GM23338 (cell line): ENCODE data around the gene GRAMD1B. TPM values are rescaled to one million over a fixed set of nuclear protein-coding genes. Genes with fewer than 3 reads are reported as not detected.

Experiments used
- ATAC-seq: fragments of 200-7000 bp; cut with Tn5 transposase; 3 replicates; pipeline ENCODE4 v1.9.1; 2020
- DNase-seq: peaks from one replicate; pipeline ENCODE4 v3.0.0-alpha.2; 2015; ENCODE audit warnings: low spot score
- H2AFZ ChIP-seq: fragments of 200-600 bp; sonication (generic); 2 replicates; pipeline ENCODE4 v1.8.0; 2016; ENCODE audit warnings: antibody characterized with exemption, mild to moderate bottlenecking, moderate library complexity
- H3F3A ChIP-seq: fragments of 200-600 bp; sonication (generic); replicated peaks from 2 replicates; pipeline ENCODE4 v1.8.0; 2017; ENCODE audit warnings: antibody characterized with exemption, mixed run types, low read depth
- H3K27ac ChIP-seq: fragments of 200-600 bp; sonication (generic); 2 replicates; pipeline ENCODE4 v1.6.1; 2016; ENCODE audit warnings: low read depth
- H3K27me3 ChIP-seq: fragments of 200-600 bp; sonication (generic); 2 replicates; pipeline ENCODE4 v1.8.0; 2016; ENCODE audit warnings: mild to moderate bottlenecking, mixed run types, moderate library complexity; ENCODE audit not compliant: insufficient read depth
- H3K36me3 ChIP-seq: fragments of 200-600 bp; sonication (generic); 2 replicates; pipeline ENCODE4 v1.8.0; 2016; ENCODE audit warnings: mild to moderate bottlenecking; ENCODE audit not compliant: insufficient read depth
- H3K4me1 ChIP-seq: fragments of 200-600 bp; sonication (generic); 2 replicates; pipeline ENCODE4 v1.8.0; 2016; ENCODE audit warnings: mild to moderate bottlenecking, moderate library complexity; ENCODE audit not compliant: insufficient read depth
- H3K4me2 ChIP-seq: fragments of 200-600 bp; sonication (generic); 2 replicates; pipeline ENCODE4 v1.7.1; 2017; ENCODE audit warnings: mixed run types
- H3K4me3 ChIP-seq: fragments of 200-600 bp; sonication (generic); 2 replicates; pipeline ENCODE4 v1.6.1; 2016; ENCODE audit warnings: mixed run types
- H3K79me2 ChIP-seq: fragments of 200-600 bp; sonication (generic); replicated peaks from 2 replicates; pipeline ENCODE4 v1.8.0; 2017; ENCODE audit warnings: mild to moderate bottlenecking; ENCODE audit not compliant: insufficient read depth
- H3K9me2 ChIP-seq: fragments of 200-600 bp; sonication (generic); 2 replicates; pipeline ENCODE4 v1.8.0; 2017; ENCODE audit not compliant: insufficient read depth
- H4K20me1 ChIP-seq: fragments of 200-600 bp; sonication (generic); replicated peaks from 2 replicates; pipeline ENCODE4 v1.8.0; 2017; ENCODE audit warnings: mild to moderate bottlenecking; ENCODE audit not compliant: insufficient read depth
- H3K27ac Mint-ChIP-seq: 2 replicates; pipeline ENCODE4 v1.8.0; 2020; ENCODE audit warnings: inconsistent platforms, mild to moderate bottlenecking, moderate library complexity, mixed read lengths
- H3K27me3 Mint-ChIP-seq: 3 replicates; pipeline ENCODE4 v1.8.0; 2022; ENCODE audit warnings: low read depth, mild to moderate bottlenecking, moderate library complexity, mixed read lengths, inconsistent platforms; ENCODE audit not compliant: insufficient read depth, poor library complexity
- H3K36me3 Mint-ChIP-seq: 3 replicates; pipeline ENCODE4 v1.8.0; 2021; ENCODE audit warnings: low read depth, mild to moderate bottlenecking, inconsistent platforms, moderate library complexity, mixed read lengths
- H3K4me1 Mint-ChIP-seq: 3 replicates; pipeline ENCODE4 v1.8.0; 2020; ENCODE audit warnings: mild to moderate bottlenecking, inconsistent platforms, mixed read lengths
- H3K4me3 Mint-ChIP-seq: 3 replicates; pipeline ENCODE4 v1.8.0; 2021; ENCODE audit warnings: moderate library complexity, mild to moderate bottlenecking, inconsistent platforms, mixed read lengths
- H3K9me3 Mint-ChIP-seq: 3 replicates; pipeline ENCODE4 v1.8.0; 2020; ENCODE audit warnings: moderate library complexity, mild to moderate bottlenecking, inconsistent platforms, mixed read lengths
- CREB1 ChIP-seq: fragments of 250-450 bp; sonication (Bioruptor Pico); IDR thresholded peaks from 2 replicates; pipeline ENCODE4 v1.5.0; 2020; ENCODE audit warnings: low read depth, mild to moderate bottlenecking, moderate library complexity
- CTCF ChIP-seq, 2 experiments: fragments of 200-600 bp in 1 of 2; sonication (generic) in 1 of 2; conservative IDR thresholded peaks; 2 replicates each; pipeline versions ENCODE4 v1.5.1 to v1.6.1; 2016 to 2017; ENCODE audit warnings: antibody characterized with exemption in 2 of 2, low read depth in 2 of 2, mild to moderate bottlenecking in 2 of 2, moderate library complexity in 1 of 2
- ETS1 ChIP-seq: IDR thresholded peaks from 2 replicates; pipeline ENCODE4 v1.6.1; 2016; ENCODE audit warnings: antibody characterized with exemption
- EZH2phosphoT487 ChIP-seq: fragments of 200-600 bp; sonication (generic); IDR thresholded peaks from one replicate; pipeline ENCODE4 v1.8.1; 2018; ENCODE audit warnings: antibody characterized with exemption; ENCODE audit not compliant: unreplicated experiment
- JUNB ChIP-seq: IDR thresholded peaks from one replicate; pipeline ENCODE4 v1.6.1; 2016; ENCODE audit warnings: antibody characterized with exemption; ENCODE audit not compliant: unreplicated experiment
- NANOG ChIP-seq: IDR thresholded peaks from 2 replicates; pipeline ENCODE4 v1.6.1; 2016; ENCODE audit warnings: antibody characterized with exemption, borderline replicate concordance
- POLR2AphosphoS5 ChIP-seq: IDR thresholded peaks from 2 replicates; pipeline ENCODE4 v1.6.1; 2016; ENCODE audit warnings: antibody characterized with exemption, low read depth
- STAT1 ChIP-seq: IDR thresholded peaks from one replicate; pipeline ENCODE4 v1.6.1; 2016; ENCODE audit warnings: antibody characterized with exemption; ENCODE audit not compliant: unreplicated experiment
- ZNF114 ChIP-seq: fragments of 250-450 bp; sonication (Bioruptor Pico); IDR thresholded peaks from 2 replicates; pipeline ENCODE4 v1.5.0; 2020; ENCODE audit warnings: mild to moderate bottlenecking, moderate library complexity
- ZNF331 ChIP-seq: fragments of 250-450 bp; sonication (Bioruptor Pico); IDR thresholded peaks from 2 replicates; pipeline ENCODE4 v1.5.0; 2020; ENCODE audit warnings: low read depth, mild to moderate bottlenecking, moderate library complexity
- polyA plus RNA-seq: library from polyadenylated mRNA; unstranded; fragments of >200 nt; fragmentation: Nextera tagmentation; extraction: Ambion mirVana; gene quantifications from 2 replicates; pipeline ENCODE4 v1.2.1, GENCODE V29; 2016
- total RNA-seq: library from RNA; depleted of rRNA; stranded (reverse); fragments of >200 nt; shearing (Covaris generic); gene quantifications from 2 replicates; pipeline ENCODE4 v1.2.3, GENCODE V29; 2014
- TF ChIP-seq, protein P1 (sequence below): fragments of 250-450 bp; sonication (Bioruptor Pico); IDR thresholded peaks from 2 replicates; pipeline ENCODE4 v1.5.0; 2020; ENCODE audit warnings: mild to moderate bottlenecking, moderate library complexity

Gene GRAMD1B
- total and polyA plus RNA-seq, 2 experiments from 2014 or later: 3.7 to 24.3 TPM

- Histone ChIP-seq H4K20me1 (no peaks in the 10 kb centered on the region), H3K4me1 (peaks cover 5% of the 10 kb centered on the region; the same call in 1 of the 2 replicates), H2AFZ (no peak overlapping the region), H3K36me3 (no peaks in the 10 kb centered on the region), H3K27ac (no peak overlapping the region), H3F3A (no peaks in the 10 kb centered on the region), H3K9me2 (no peaks in the 10 kb centered on the region), H3K27me3 (no peaks in the 10 kb centered on the region), H3K79me2 (no peaks in the 10 kb centered on the region), H3K4me3 (no peak overlapping the region), H3K4me2 (no peak overlapping the region)
- ATAC-seq (peak; percentile 27), DNase-seq (no peak)
- no peak for TF ChIP-seq STAT1
- H3K27me3 Mint-ChIP-seq: peaks cover 15% of the 10 kb centered on the region
- H3K27ac Mint-ChIP-seq: no peak overlapping the region
- H3K4me1 Mint-ChIP-seq: peaks cover 32% of the 10 kb centered on the region
- H3K4me3 Mint-ChIP-seq: no peak overlapping the region
- H3K36me3 Mint-ChIP-seq: no peaks in the 10 kb centered on the region
- no peaks in the 10 kb centered on the region for H3K9me3 Mint-ChIP-seq
Observed at GRCh38 chr11:123405123-123405592, 24.9 kb upstream of the GRAMD1B start.

DNA sequence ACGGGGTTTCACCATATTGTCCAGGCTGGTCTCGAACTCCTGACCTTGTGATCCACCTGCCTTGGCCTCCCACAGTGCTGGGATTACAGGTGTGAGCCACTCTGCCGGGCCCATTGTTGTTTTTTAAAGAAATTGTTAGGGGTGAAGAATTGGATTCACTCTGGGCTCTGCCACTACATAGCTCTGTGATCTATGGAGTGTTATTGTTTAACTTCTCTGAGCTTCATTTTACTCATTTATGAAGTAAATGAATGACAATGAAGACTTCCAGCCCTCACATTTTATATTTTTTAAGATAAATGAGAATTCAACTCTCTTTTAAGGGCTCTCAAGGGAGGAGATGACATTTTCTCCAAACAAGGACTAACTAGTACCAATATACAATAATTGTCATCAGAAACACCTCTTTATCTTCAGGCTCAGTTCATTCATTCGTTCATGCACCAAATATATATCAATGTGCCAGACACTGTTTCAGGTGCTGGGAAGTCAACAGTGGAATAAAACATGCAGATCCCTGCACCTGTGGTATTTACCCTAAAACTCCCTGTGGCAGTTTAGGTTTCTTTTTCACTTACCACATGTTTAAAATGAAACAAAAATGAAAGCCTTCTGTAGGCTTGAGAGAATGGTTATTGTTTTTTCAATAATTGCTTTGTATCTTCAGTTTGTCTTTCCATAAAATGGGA is 23.5 kb upstream of the GRAMD1B start:
- no peaks in the 10 kb centered on the region for H3K9me3 Mint-ChIP-seq
- Histone ChIP-seq H4K20me1 (no peaks in the 10 kb centered on the region), H3K79me2 (no peaks in the 10 kb centered on the region), H3K9me2 (no peaks in the 10 kb centered on the region), H2AFZ (no peak overlapping the region), H3F3A (no peaks in the 10 kb centered on the region), H3K27ac (no peak overlapping the region), H3K27me3 (no peaks in the 10 kb centered on the region), H3K4me1 (peaks cover 5% of the 10 kb centered on the region; the same call in 1 of the 2 replicates), H3K36me3 (no peaks in the 10 kb centered on the region), H3K4me3 (no peak overlapping the region), H3K4me2 (no peak overlapping the region)
- DNase-seq: no peak
- no peak overlapping the region for H3K27ac Mint-ChIP-seq
- H3K4me1 Mint-ChIP-seq: peaks cover 32% of the 10 kb centered on the region
- H3K27me3 Mint-ChIP-seq: peaks cover 11% of the 10 kb centered on the region
- H3K36me3 Mint-ChIP-seq: no peaks in the 10 kb centered on the region
- no peak overlapping the region for H3K4me3 Mint-ChIP-seq
- no peak for ATAC-seq
- TF ChIP-seq JUNB (no peak), EZH2phosphoT487 (no peak), ZNF114 (CRISPR knock-in tag) (no peak), POLR2AphosphoS5 (no peak), ETS1 (no peak), CREB1 (CRISPR knock-in tag) (no peak), ZNF331 (CRISPR knock-in tag) (no peak), NANOG (no peak), STAT1 (no peak), CTCF (conservative IDR thresholded peaks at IDR 0.05; ENCODE audit: low read depth in 2 of 2) (no peak)
- TF ChIP-seq, protein P1, sequence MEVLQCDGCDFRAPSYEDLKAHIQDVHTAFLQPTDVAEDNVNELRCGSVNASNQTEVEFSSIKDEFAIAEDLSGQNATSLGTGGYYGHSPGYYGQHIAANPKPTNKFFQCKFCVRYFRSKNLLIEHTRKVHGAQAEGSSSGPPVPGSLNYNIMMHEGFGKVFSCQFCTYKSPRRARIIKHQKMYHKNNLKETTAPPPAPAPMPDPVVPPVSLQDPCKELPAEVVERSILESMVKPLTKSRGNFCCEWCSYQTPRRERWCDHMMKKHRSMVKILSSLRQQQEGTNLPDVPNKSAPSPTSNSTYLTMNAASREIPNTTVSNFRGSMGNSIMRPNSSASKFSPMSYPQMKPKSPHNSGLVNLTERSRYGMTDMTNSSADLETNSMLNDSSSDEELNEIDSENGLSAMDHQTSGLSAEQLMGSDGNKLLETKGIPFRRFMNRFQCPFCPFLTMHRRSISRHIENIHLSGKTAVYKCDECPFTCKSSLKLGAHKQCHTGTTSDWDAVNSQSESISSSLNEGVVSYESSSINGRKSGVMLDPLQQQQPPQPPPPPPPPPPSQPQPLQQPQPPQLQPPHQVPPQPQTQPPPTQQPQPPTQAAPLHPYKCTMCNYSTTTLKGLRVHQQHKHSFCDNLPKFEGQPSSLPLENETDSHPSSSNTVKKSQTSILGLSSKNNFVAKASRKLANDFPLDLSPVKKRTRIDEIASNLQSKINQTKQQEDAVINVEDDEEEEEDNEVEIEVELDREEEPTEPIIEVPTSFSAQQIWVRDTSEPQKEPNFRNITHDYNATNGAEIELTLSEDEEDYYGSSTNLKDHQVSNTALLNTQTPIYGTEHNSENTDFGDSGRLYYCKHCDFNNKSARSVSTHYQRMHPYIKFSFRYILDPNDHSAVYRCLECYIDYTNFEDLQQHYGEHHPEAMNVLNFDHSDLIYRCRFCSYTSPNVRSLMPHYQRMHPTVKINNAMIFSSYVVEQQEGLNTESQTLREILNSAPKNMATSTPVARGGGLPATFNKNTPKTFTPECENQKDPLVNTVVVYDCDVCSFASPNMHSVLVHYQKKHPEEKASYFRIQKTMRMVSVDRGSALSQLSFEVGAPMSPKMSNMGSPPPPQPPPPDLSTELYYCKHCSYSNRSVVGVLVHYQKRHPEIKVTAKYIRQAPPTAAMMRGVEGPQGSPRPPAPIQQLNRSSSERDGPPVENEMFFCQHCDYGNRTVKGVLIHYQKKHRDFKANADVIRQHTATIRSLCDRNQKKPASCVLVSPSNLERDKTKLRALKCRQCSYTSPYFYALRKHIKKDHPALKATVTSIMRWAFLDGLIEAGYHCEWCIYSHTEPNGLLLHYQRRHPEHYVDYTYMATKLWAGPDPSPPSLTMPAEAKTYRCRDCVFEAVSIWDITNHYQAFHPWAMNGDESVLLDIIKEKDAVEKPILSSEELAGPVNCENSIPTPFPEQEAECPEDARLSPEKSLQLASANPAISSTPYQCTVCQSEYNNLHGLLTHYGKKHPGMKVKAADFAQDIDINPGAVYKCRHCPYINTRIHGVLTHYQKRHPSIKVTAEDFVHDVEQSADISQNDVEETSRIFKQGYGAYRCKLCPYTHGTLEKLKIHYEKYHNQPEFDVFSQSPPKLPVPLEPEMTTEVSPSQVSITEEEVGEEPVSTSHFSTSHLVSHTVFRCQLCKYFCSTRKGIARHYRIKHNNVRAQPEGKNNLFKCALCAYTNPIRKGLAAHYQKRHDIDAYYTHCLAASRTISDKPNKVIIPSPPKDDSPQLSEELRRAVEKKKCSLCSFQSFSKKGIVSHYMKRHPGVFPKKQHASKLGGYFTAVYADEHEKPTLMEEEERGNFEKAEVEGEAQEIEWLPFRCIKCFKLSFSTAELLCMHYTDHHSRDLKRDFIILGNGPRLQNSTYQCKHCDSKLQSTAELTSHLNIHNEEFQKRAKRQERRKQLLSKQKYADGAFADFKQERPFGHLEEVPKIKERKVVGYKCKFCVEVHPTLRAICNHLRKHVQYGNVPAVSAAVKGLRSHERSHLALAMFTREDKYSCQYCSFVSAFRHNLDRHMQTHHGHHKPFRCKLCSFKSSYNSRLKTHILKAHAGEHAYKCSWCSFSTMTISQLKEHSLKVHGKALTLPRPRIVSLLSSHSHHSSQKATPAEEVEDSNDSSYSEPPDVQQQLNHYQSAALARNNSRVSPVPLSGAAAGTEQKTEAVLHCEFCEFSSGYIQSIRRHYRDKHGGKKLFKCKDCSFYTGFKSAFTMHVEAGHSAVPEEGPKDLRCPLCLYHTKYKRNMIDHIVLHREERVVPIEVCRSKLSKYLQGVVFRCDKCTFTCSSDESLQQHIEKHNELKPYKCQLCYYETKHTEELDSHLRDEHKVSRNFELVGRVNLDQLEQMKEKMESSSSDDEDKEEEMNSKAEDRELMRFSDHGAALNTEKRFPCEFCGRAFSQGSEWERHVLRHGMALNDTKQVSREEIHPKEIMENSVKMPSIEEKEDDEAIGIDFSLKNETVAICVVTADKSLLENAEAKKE (CRISPR knock-in tag): no peak
